CD4-positive, alpha-beta T cell treated with Interleukin-6 at 100 ng/mL for 8 hours (primary cell): Measurements from ENCODE around the gene SYNPO2.
"Not testable (repeated sequence)": the region's sequence is repeated elsewhere in the genome, so short reads cannot be mapped to it uniquely, and the experiment has no call there.

Experiments used
- DNase-seq: peaks from one replicate; pipeline ENCODE4 v3.0.0-alpha.2; 2020; ENCODE audit warnings: mixed read lengths, low spot score

The SYNPO2 gene

GRCh38 chr4:118999919-119000318 is 111.3 kb downstream of the SYNPO2 start:
- DNase-seq = no peak

- no peak for DNase-seq
These were observed 111.7 kb downstream of the SYNPO2 start for GRCh38 chr4:119000400-119000799.

DNA sequence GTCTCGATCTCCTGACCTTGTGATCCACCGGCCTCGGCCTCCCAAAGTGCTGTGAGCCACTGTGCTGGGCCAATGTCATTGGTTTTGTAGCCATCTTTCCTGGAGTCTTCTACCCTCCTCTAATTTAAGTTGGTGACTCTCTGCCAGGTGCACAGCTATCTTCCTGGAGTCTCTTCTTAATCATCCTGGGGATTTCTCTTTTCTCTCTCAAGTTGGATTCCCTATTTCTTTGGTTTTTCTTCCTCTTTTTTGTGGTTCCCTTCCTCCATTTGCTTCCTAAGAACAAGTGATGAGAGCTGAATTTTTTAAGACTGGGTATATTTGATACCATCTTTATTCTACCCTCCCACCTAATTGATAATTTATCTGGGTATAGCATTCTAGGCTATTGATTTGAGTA is 113.8 kb downstream of the SYNPO2 start:
- no peak for DNase-seq

- not testable (repeated sequence) for DNase-seq
These were observed 114.3 kb downstream of the SYNPO2 start for GRCh38 chr4:119003001-119003400.

GRCh38 chr4:119005928-119006460 is 117.3 kb downstream of the SYNPO2 start:
- DNase-seq = no peak

- no peak for DNase-seq
These were observed 120.1 kb downstream of the SYNPO2 start for GRCh38 chr4:119008761-119009160.

- DNase-seq = not testable (repeated sequence)
These were observed 121.6 kb downstream of the SYNPO2 start for GRCh38 chr4:119010221-119010620.

GRCh38 chr4:119010909-119011606 is 122.4 kb downstream of the SYNPO2 start:
- DNase-seq = no peak

DNA sequence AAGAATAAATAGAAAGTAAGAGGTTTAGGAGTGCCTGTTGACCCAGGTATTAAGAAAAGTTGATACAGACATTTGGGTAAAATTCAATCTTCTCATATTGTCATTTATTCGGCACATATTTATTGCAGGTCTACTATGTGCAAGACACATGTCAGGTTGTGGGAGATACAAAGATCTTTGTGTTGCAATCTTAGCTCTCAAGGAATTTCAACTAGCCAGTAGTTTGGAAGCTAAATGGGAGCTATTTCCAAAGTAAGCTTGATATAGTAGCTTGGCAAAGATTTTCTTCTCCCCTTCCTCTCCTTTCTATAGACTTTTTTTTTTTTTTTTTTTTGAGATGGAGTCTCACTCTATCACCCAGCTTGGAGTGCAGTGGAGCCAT is 122.9 kb downstream of the SYNPO2 start:
- no peak for DNase-seq

DNA sequence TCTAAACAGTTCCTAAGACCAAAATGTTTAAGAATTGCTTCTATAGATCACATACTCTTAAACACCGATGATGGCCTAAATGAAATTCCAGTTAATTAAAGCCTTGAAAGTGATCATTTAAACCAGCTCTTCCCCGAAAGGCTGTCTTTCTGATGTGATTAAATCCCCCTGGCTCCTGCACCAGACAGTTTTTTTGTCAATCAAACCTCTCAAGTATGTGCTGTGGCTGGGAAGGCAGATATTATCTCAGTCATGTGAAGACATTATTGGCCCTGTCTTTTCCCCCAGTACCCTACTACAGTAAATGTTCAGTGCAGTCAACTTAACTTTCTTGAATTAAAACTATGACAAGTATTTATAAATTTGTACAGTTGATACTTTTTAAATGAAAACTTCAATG is 126.0 kb downstream of the SYNPO2 start:
- DNase-seq = no peak

GRCh38 chr4:119016636-119017035 is 128.0 kb downstream of the SYNPO2 start:
- DNase-seq = no peak

DNA sequence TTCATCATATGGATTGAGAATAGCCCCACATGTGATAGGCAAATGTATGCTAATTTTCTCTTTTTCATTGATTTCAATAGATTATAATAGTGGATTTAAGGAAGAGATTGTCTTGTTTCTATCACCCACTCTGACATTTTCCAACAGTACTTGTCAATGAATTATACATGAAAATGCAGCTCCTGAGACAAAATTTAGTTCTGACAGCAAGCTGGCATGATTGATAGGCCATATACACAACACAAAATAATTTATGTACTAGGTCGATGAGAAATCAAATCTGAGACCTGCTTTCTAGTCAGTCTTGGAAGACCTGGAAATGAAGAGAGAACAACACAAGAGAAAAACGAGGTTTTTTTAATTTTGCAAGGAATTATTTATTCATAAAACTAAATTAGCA is 129.0 kb downstream of the SYNPO2 start:
- DNase-seq = no peak

GRCh38 chr4:119020158-119020557 is 131.5 kb downstream of the SYNPO2 start:
- no peak for DNase-seq

DNA sequence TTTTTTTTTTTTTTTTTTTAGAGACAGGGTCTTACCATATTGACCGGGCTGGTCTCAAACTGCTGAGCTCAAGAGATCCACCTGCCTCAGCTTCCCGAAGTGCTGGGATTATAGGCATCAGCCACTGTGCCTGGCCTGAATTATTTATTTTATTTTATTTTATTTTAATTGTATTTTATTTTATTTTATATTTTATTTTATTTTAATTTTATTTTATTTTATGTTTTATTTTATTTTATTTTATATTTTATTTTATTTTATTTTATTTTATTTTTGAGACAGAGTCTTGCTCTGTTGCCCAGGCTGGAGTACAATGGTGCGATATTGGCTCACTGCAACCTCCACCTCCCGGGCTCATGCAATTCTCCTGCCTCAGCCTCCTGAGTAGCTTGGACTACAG is 133.9 kb downstream of the SYNPO2 start:
- DNase-seq = not testable (repeated sequence)

GRCh38 chr4:119024102-119024501 is 135.4 kb downstream of the SYNPO2 start:
- DNase-seq = no peak

DNA sequence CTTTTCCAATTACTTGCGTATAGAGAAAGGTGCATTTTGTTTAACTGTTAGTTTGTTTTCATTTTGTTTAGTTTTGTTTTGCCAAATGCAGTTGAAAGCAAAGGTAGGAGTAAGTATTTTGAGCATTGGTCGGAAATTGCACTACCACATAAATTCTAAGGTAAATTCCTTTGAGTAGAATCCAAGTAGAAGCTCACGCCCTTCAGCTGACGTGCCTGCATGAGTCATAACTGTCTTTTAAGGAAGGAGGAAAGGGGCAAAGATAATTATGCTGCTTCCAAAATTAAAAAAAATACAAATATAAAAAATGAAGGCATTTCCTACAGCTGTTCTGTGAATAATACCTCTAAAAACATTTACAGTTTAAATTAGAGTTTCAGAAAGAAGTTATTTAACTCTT is 136.8 kb downstream of the SYNPO2 start:
- no peak for DNase-seq

DNA sequence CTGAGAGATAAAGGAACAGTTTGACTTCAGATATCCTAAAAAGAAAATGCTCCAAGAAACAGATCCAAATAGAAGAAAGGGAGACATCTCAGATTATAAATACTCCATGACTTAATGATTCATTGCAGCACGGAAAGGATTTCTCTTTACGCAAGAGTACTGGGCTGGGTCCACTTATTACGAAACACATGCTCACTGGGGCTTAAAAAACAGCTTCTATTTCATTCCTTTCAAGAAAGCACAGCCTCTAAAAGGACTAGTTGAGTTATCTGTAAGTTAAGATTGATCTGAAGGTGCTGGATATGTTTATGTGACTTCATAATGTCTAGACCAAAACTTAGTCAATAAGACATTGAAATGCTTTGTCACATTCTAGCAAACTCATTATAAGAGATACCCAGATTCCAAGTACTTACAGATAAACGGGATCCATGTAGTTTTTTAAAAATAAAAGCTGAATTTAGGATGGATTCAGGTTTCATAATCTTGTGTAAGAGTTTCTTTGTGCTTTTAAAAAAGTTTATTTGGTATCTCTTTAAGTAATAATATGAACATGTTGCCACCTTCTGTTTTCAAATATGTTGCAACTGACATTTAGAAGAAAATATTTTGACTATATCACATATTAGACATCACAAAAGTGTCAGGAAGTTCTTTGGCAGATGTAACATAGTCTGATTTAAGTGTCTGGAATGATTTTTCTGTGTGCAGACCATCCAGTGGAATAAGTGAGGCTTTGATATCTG is 137.4 kb downstream of the SYNPO2 start:
- DNase-seq = no peak

DNA sequence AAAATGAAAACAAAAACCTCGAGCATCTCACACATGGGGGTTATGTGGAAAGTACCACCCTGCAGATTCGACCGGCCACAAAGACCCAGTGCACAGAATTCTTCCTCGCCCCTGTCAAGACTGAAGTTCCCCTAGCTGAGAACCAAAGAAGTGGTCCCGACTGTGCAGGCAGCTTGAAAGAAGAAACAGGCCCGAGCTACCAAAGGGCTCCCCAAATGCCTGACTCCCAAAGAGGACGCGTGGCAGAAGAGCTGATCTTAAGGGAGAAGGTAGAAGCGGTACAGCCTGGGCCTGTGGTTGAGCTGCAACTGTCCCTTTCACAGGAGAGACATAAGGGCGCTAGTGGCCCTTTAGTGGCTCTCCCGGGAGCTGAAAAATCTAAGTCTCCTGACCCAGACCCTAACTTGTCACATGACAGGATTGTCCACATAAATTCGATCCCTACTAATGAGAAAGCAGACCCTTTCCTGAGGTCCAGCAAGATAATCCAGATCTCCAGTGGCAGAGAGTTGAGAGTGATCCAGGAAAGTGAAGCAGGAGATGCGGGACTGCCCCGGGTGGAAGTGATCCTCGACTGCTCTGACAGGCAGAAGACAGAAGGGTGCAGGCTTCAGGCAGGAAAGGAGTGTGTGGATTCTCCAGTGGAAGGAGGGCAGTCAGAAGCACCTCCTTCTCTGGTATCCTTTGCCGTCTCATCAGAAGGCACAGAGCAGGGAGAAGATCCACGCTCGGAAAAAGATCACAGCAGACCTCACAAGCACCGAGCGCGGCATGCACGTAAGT is 138.2 kb downstream of the SYNPO2 start:
- no peak for DNase-seq

- no peak for DNase-seq
These were observed 139.2 kb downstream of the SYNPO2 start for GRCh38 chr4:119027811-119028210.

- no peak for DNase-seq
These were observed 139.6 kb downstream of the SYNPO2 start for GRCh38 chr4:119028296-119028695.

DNA sequence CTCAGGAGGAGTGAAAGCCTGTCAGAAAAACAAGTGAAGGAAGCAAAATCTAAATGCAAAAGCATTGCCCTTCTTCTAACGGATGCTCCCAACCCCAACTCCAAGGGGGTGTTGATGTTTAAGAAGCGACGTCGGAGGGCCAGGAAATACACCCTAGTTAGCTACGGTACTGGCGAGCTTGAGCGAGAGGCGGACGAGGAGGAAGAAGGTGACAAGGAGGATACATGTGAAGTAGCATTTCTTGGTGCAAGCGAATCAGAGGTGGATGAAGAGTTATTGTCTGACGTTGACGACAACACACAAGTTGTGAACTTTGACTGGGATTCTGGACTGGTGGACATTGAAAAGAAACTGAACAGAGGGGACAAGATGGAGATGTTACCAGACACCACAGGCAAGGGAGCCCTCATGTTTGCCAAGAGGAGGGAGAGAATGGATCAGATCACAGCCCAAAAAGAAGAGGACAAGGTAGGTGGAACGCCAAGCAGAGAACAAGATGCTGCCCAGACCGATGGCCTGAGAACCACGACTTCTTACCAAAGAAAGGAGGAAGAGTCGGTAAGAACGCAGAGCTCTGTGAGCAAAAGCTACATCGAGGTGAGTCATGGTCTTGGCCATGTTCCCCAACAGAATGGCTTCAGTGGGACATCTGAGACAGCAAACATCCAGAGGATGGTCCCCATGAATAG is 141.3 kb downstream of the SYNPO2 start:
- no peak for DNase-seq

GRCh38 chr4:119030536-119030890 is 141.9 kb downstream of the SYNPO2 start:
- no peak for DNase-seq
